ENCODE measurements around the gene MPHOSPH9. TPM values are rescaled to one million over a fixed set of nuclear protein-coding genes. Genes with fewer than 3 reads are reported as not detected.

The MPHOSPH9 gene
- total and polyA plus RNA-seq, 2 of the 4 experiments (the other 2 are of a cell fraction), result 7.6 to 17.0 TPM

GRCh38 chr12:123141615-123142517, 91.1 kb downstream of the MPHOSPH9 start:
- Histone ChIP-seq H3K27ac (ENCODE audit: insufficient read depth, low read length) (peak overlapping the region; percentile 35), H3K79me1 (ENCODE audit: low read depth in 1 of 2, low read length in 2 of 2) (peaks cover 27 to 61% of the 10 kb centered on the region in 2 experiments), H2BK120ac (ENCODE audit: low read depth, low read length) (peak overlapping the region; percentile 41), H2AFZ (replicated peaks; ENCODE audit: low read length, poor library complexity) (no peak overlapping the region), H4K91ac (ENCODE audit: insufficient read depth, low read depth, low read length) (no peak overlapping the region), H3K56ac (ENCODE audit: extremely low read depth, insufficient read depth, low read length) (no peak overlapping the region), H4K8ac (ENCODE audit: low read depth in 2 of 2, low read length in 2 of 2) (no peak overlapping the region; a peak in 1 of 4 replicates), H3K4me1 (ENCODE audit: control insufficient read depth, insufficient read depth, low read length) (peaks cover 33% of the 10 kb centered on the region), H3K36me3 (ENCODE audit: control insufficient read depth, insufficient read depth, low read length) (peaks cover 4% of the 10 kb centered on the region; the same call in 1 of the 2 replicates), H3K23ac (ENCODE audit: low read depth, low read length) (peak overlapping the region; percentile 28; the same call in 1 of the 2 replicates), H2BK15ac (ENCODE audit: low read depth, low read length) (no peak overlapping the region), H2AK5ac (ENCODE audit: low read depth, low read length) (peak overlapping the region; percentile 68; the same call in 1 of the 2 replicates), H3K4ac (ENCODE audit: low read depth, low read length) (peak overlapping the region; percentile 49), H4K5ac (ENCODE audit: low read depth, low read length) (peak overlapping the region; percentile 35; the same call in 1 of the 2 replicates), H4K20me1 (ENCODE audit: insufficient read depth, low read length) (peaks cover 18% of the 10 kb centered on the region), H3K9ac (ENCODE audit: low read depth, low read length) (no peak overlapping the region), H3K18ac (ENCODE audit: low read depth, low read length) (peak overlapping the region; percentile 6; the same call in 1 of the 2 replicates), H3K4me2 (ENCODE audit: low read depth, low read length) (peak overlapping the region; percentile 22), H3K4me3 (ENCODE audit: insufficient read depth, low read depth, low read length) (no peak overlapping the region), H3K9me1 (ENCODE audit: insufficient read depth, low read length) (peaks cover 21% of the 10 kb centered on the region), H2BK5ac (ENCODE audit: low read depth, low read length, poor library complexity, severe bottlenecking) (no peak overlapping the region), H3K9me3 (ENCODE audit: control insufficient read depth, insufficient read depth, low read length) (no peaks in the 10 kb centered on the region), H2AK9ac (replicated peaks; ENCODE audit: low read depth, low read length, poor library complexity) (peak overlapping the region; percentile 70), H3K27me3 (ENCODE audit: control insufficient read depth, insufficient read depth, low read length) (no peaks in the 10 kb centered on the region), H2BK20ac (ENCODE audit: low read depth, low read length) (0 out of 2 replicates have a peak overlapping the region, but pooled peaks have one; percentile 3), H3K14ac (replicated peaks; ENCODE audit: low read depth, low read length) (peak overlapping the region; percentile 7; the same call in 1 of the 2 replicates)
- ATAC-seq (ENCODE audit: low read depth), result peak; percentile 88
- dilution Hi-C loops (cut with HindIII; ENCODE audit: low sequenced_read_pairs, unreplicated experiment) (no loop called here), intact Hi-C loops (cut with micrococcal nuclease) (no loop called here), in situ Hi-C loops (cut with MboI; ENCODE audit: low sequenced_read_pairs) (loop anchor here (10.0 kb wide), 1 partner anchor 157 kb away; the partner anchor contains the start of gene ARL6IP4)
- peak; percentile 84 for DNase-seq
- ChIA-PET POLR2A (ENCODE audit: unreplicated experiment) (no interaction called here), CTCF (no interaction called here)
- BruUV-seq (replicated peaks), result no TSS peak
- no peak for TF ChIP-seq NFE2L2 (IDR thresholded peaks at IDR 0.05; ENCODE audit: low read depth, low read length)
- peak; percentile 95 for TF ChIP-seq MAFK (IDR thresholded peaks at IDR 0.05; ENCODE audit: low read depth, low read length)
- peak; percentile 67 for TF ChIP-seq FOS (IDR thresholded peaks at IDR 0.05; ENCODE audit: low read depth, low read length)
- whole genome bisulfite sequencing, 2 experiments (ENCODE audit: extremely low coverage in 2 of 2, insufficient read length in 1 of 2), result 60% methylated on average over 2 of the region's 15 CpGs; no CpG with 5 or more reads in 1 of the 2 experiments

All from IMR-90 (cell line).